Breast epithelium (tissue), 3 donors: ENCODE data around the gene DCHS2.

Experiments used
- POLR2A ChIP-seq: fragments of 450-650 bp; IDR thresholded peaks from one replicate; pipeline ENCODE4 v1.6.1; 2016; ENCODE audit warnings: antibody characterized with exemption, mild to moderate bottlenecking, moderate library complexity
- POLR2AphosphoS5 ChIP-seq, 3 donors: sonication (generic); formaldehyde crosslinking; IDR thresholded peaks; one replicate each; pipeline ENCODE4 v1.6.1; 2017; ENCODE audit warnings: antibody characterized with exemption in 3 of 3
- TF ChIP-seq, protein P1 (sequence below), 3 donors: fragments of 450-650 bp; IDR thresholded peaks; one replicate each; pipeline ENCODE4 v1.5.1; 2016 to 2017; ENCODE audit warnings: antibody characterized with exemption in 3 of 3, mild to moderate bottlenecking in 3 of 3, moderate library complexity in 3 of 3

DNA sequence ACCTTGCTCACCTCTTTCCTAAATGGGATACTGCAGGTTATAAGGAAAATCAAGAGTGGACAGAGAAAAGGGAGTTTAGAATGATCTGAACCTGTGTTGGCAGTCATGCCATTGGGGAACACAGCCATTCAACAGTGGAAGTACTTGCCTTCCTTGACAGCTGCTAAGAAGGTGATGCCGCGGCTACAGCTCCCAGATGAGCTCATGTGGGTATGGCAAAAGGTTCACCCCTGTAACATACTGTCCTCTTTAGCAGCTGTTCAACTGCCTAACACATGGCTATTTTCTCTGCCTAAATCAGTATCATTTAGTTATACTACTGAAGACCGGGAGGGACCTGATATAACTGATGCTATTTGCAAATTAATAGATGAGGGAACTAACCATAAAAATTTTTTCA, 76.8 kb downstream of the DCHS2 start:
- TF ChIP-seq, protein P1, sequence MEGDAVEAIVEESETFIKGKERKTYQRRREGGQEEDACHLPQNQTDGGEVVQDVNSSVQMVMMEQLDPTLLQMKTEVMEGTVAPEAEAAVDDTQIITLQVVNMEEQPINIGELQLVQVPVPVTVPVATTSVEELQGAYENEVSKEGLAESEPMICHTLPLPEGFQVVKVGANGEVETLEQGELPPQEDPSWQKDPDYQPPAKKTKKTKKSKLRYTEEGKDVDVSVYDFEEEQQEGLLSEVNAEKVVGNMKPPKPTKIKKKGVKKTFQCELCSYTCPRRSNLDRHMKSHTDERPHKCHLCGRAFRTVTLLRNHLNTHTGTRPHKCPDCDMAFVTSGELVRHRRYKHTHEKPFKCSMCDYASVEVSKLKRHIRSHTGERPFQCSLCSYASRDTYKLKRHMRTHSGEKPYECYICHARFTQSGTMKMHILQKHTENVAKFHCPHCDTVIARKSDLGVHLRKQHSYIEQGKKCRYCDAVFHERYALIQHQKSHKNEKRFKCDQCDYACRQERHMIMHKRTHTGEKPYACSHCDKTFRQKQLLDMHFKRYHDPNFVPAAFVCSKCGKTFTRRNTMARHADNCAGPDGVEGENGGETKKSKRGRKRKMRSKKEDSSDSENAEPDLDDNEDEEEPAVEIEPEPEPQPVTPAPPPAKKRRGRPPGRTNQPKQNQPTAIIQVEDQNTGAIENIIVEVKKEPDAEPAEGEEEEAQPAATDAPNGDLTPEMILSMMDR (IDR thresholded peaks at IDR 0.05) = no peak
- TF ChIP-seq POLR2A = no peak
- no peak for TF ChIP-seq POLR2AphosphoS5 (IDR thresholded peaks at IDR 0.05)
